GM12892 (cell line): ENCODE results near the gene FERMT1.

Experiments
- POLR2A ChIP-seq: IDR thresholded peaks from 2 replicates; pipeline ENCODE4 v1.6.1; 2011; ENCODE audit warnings: low read depth, low read length, control low read depth
- POLR2AphosphoS5 ChIP-seq: IDR thresholded peaks from 2 replicates; pipeline ENCODE4 v1.6.1; 2011; ENCODE audit warnings: low read depth, low read length, control low read depth

- TF ChIP-seq POLR2AphosphoS5 (no peak), POLR2A (no peak)
Measured at GRCh38 chr20:6126846-6127245, 4.0 kb upstream of the FERMT1 start.
